IMR-90 (cell line): Measurements from ENCODE around the gene MARK4. TPM values are rescaled to one million over a fixed set of nuclear protein-coding genes. Genes with fewer than 3 reads are reported as not detected.

Source experiments
- ATAC-seq: fragments of 200-7000 bp; cut with Tn5 transposase; 2 replicates; pipeline ENCODE4 v1.9.1; 2020; ENCODE audit warnings: low read depth, mild to moderate bottlenecking, moderate library complexity
- BruUV-seq: library from RNA; stranded (reverse); fragments of 400-500 nt; replicated peaks from 2 replicates; lab custom pipeline; 2021; lab: Mats Ljungman, UMichigan
- CTCF ChIA-PET: fragments of 300-600 bp; formaldehyde crosslinking; extraction: SDS; loops from one replicate; lab custom pipeline; 2021; ENCODE audit warnings: antibody characterized with exemption; lab: Yijun Ruan, JAX
- POLR2A ChIA-PET: fragments of 300-600 bp; sonication (Branson Sonifier 250); formaldehyde crosslinking; loops from one replicate; lab custom pipeline; 2022; ENCODE audit warnings: antibody characterized with exemption; ENCODE audit not compliant: unreplicated experiment; lab: Charles Lee
- DNase-seq: peaks from one replicate; pipeline ENCODE4 v3.0.0; 2013
- H2AFZ ChIP-seq: replicated peaks from 2 replicates; pipeline ENCODE3; 2013; ENCODE audit warnings: low read length, mild to moderate bottlenecking; ENCODE audit not compliant: poor library complexity
- H2AK5ac ChIP-seq: 2 replicates; pipeline ENCODE4 v1.6.1; 2013; ENCODE audit warnings: low read depth, low read length, inconsistent platforms
- H2AK9ac ChIP-seq: replicated peaks from 2 replicates; pipeline ENCODE3; 2013; ENCODE audit warnings: mild to moderate bottlenecking, low read depth, low read length, moderate library complexity; ENCODE audit not compliant: poor library complexity
- H2BK120ac ChIP-seq: 2 replicates; pipeline ENCODE4 v1.6.1; 2013; ENCODE audit warnings: low read depth, low read length, inconsistent platforms
- H2BK15ac ChIP-seq: 3 replicates; pipeline ENCODE4 v1.6.1; 2013; ENCODE audit warnings: low read depth, low read length, inconsistent platforms
- H2BK20ac ChIP-seq: 2 replicates; pipeline ENCODE4 v1.6.1; 2013; ENCODE audit warnings: low read depth, mild to moderate bottlenecking, inconsistent platforms, low read length, moderate library complexity
- H2BK5ac ChIP-seq: 2 replicates; pipeline ENCODE4 v1.6.1; 2013; ENCODE audit warnings: mild to moderate bottlenecking, low read depth, low read length, inconsistent platforms; ENCODE audit not compliant: poor library complexity, severe bottlenecking
- H3K14ac ChIP-seq: replicated peaks from 2 replicates; pipeline ENCODE4 v1.6.1; 2013; ENCODE audit warnings: low read depth, low read length, inconsistent platforms
- H3K18ac ChIP-seq: 2 replicates; pipeline ENCODE4 v1.6.1; 2013; ENCODE audit warnings: low read depth, low read length, control low read depth
- H3K23ac ChIP-seq: 2 replicates; pipeline ENCODE4 v1.6.1; 2013; ENCODE audit warnings: low read depth, low read length, inconsistent platforms
- H3K27ac ChIP-seq: 2 replicates; pipeline ENCODE4 v1.5.1; 2013; ENCODE audit warnings: mild to moderate bottlenecking, control low read depth, low read length; ENCODE audit not compliant: insufficient read depth
- H3K27me3 ChIP-seq: 2 replicates; pipeline ENCODE4 v1.6.1; 2013; ENCODE audit warnings: low read length; ENCODE audit not compliant: control insufficient read depth, insufficient read depth
- H3K36me3 ChIP-seq: 2 replicates; pipeline ENCODE4 v1.6.1; 2013; ENCODE audit warnings: low read length, mixed read lengths; ENCODE audit not compliant: control insufficient read depth, insufficient read depth
- H3K4ac ChIP-seq: 2 replicates; pipeline ENCODE4 v1.6.1; 2013; ENCODE audit warnings: low read depth, low read length, inconsistent platforms
- H3K4me1 ChIP-seq: 2 replicates; pipeline ENCODE4 v1.6.1; 2013; ENCODE audit warnings: low read length, mixed read lengths; ENCODE audit not compliant: control insufficient read depth, insufficient read depth
- H3K4me2 ChIP-seq: 2 replicates; pipeline ENCODE4 v1.6.1; 2013; ENCODE audit warnings: low read depth, mild to moderate bottlenecking, control low read depth, low read length, moderate library complexity
- H3K4me3 ChIP-seq: 2 replicates; pipeline ENCODE4 v1.5.1; 2013; ENCODE audit warnings: low read depth, mild to moderate bottlenecking, control low read depth, low read length, moderate library complexity; ENCODE audit not compliant: insufficient read depth
- H3K56ac ChIP-seq: 2 replicates; pipeline ENCODE4 v1.6.1; 2013; ENCODE audit warnings: low read length, inconsistent platforms; ENCODE audit not compliant: insufficient read depth; ENCODE audit errors: extremely low read depth
- H3K79me1 ChIP-seq, 2 experiments: 2 replicates each; pipeline ENCODE4 v1.6.1; 2013; ENCODE audit warnings: low read length in 2 of 2, inconsistent platforms in 1 of 2, low read depth in 1 of 2
- H3K9ac ChIP-seq: 2 replicates; pipeline ENCODE4 v1.6.1; 2013; ENCODE audit warnings: low read depth, low read length, control low read depth
- H3K9me1 ChIP-seq: 2 replicates; pipeline ENCODE4 v1.6.1; 2013; ENCODE audit warnings: low read length, inconsistent platforms; ENCODE audit not compliant: insufficient read depth
- H3K9me3 ChIP-seq: 2 replicates; pipeline ENCODE4 v1.6.1; 2013; ENCODE audit warnings: low read length; ENCODE audit not compliant: control insufficient read depth, insufficient read depth
- H4K20me1 ChIP-seq: 2 replicates; pipeline ENCODE4 v1.6.1; 2013; ENCODE audit warnings: low read length, inconsistent platforms; ENCODE audit not compliant: insufficient read depth
- H4K5ac ChIP-seq: 2 replicates; pipeline ENCODE4 v1.6.1; 2013; ENCODE audit warnings: mild to moderate bottlenecking, low read depth, low read length, control low read depth
- H4K8ac ChIP-seq, 2 experiments: 2 replicates each; pipeline ENCODE4 v1.6.1; 2013; ENCODE audit warnings: low read depth in 2 of 2, low read length in 2 of 2, control low read depth in 1 of 2, inconsistent platforms in 1 of 2
- H4K91ac ChIP-seq: 2 replicates; pipeline ENCODE4 v1.6.1; 2013; ENCODE audit warnings: low read depth, low read length, inconsistent platforms; ENCODE audit not compliant: insufficient read depth
- BHLHE40 ChIP-seq: fragments of 150-350 bp; IDR thresholded peaks from 2 replicates; pipeline ENCODE4 v1.6.1; 2016; ENCODE audit warnings: mild to moderate bottlenecking, low read depth, low read length
- CEBPB ChIP-seq: IDR thresholded peaks from 2 replicates; pipeline ENCODE4 v1.6.1; 2012; ENCODE audit warnings: low read depth, low read length, improper control_type of control experiment
- CHD1 ChIP-seq: IDR thresholded peaks from 2 replicates; pipeline ENCODE4 v1.6.1; 2012; ENCODE audit warnings: low read depth, low read length, improper control_type of control experiment
- FOS ChIP-seq: fragments of 150-350 bp; IDR thresholded peaks from 2 replicates; pipeline ENCODE4 v1.6.1; 2016; ENCODE audit warnings: low read depth, low read length
- MAFK ChIP-seq: IDR thresholded peaks from 2 replicates; pipeline ENCODE4 v1.6.1; 2012; ENCODE audit warnings: low read depth, low read length, improper control_type of control experiment
- MAZ ChIP-seq: IDR thresholded peaks from 2 replicates; pipeline ENCODE4 v1.6.1; 2012; ENCODE audit warnings: low read depth, mild to moderate bottlenecking, low read length, improper control_type of control experiment, moderate library complexity, borderline replicate concordance
- MXI1 ChIP-seq: IDR thresholded peaks from 2 replicates; pipeline ENCODE4 v1.6.1; 2012; ENCODE audit warnings: low read depth, mild to moderate bottlenecking, low read length, moderate library complexity, borderline replicate concordance
- NFE2L2 ChIP-seq: fragments of 150-350 bp; IDR thresholded peaks from 2 replicates; pipeline ENCODE4 v1.6.1; 2016; ENCODE audit warnings: low read depth, mild to moderate bottlenecking, low read length
- POLR2A ChIP-seq: IDR thresholded peaks from 2 replicates; pipeline ENCODE4 v1.6.1; 2012; ENCODE audit warnings: mild to moderate bottlenecking, low read depth, low read length
- RAD21 ChIP-seq: IDR thresholded peaks from 2 replicates; pipeline ENCODE4 v1.6.1; 2012; ENCODE audit warnings: low read length, improper control_type of control experiment
- RCOR1 ChIP-seq: IDR thresholded peaks from 2 replicates; pipeline ENCODE4 v1.6.1; 2012; ENCODE audit warnings: mild to moderate bottlenecking, low read length, improper control_type of control experiment; ENCODE audit not compliant: insufficient replicate concordance
- RFX5 ChIP-seq: IDR thresholded peaks from 2 replicates; pipeline ENCODE4 v1.8.0; 2012; ENCODE audit warnings: low read depth, mild to moderate bottlenecking, low read length, moderate library complexity
- SMC3 ChIP-seq: fragments of 150-350 bp; IDR thresholded peaks from 2 replicates; pipeline ENCODE4 v1.6.1; 2016; ENCODE audit warnings: low read depth, mild to moderate bottlenecking, antibody characterized with exemption, low read length, moderate library complexity
- WGBS, 2 experiments: methylation state at CpG; one replicate each; pipeline versions ENCODE4 v1.1.5 to v1.1.7; 2013; ENCODE audit warnings: missing lambda C conversion rate in 2 of 2; ENCODE audit not compliant: insufficient read length in 1 of 2; ENCODE audit errors: extremely low coverage in 2 of 2; 5-methylcytosine and 5-hydroxymethylcytosine counted together
- dilution Hi-C: fragments of 300-500 bp; cut with HindIII; formaldehyde crosslinking; loops from one replicate; pipeline ENCODE4 v1.14.3; 2018; ENCODE audit warnings: low sequenced_read_pairs; ENCODE audit not compliant: unreplicated experiment
- in situ Hi-C: fragments of 300-500 bp; cut with MboI; formaldehyde crosslinking; loops from 3 replicates; pipeline ENCODE4 v1.14.3; 2019; ENCODE audit warnings: low sequenced_read_pairs, inconsistent platforms, mixed read lengths
- intact Hi-C: fragments of 100-400 bp; cut with micrococcal nuclease; formaldehyde crosslinking; loops from 2 replicates; pipeline ENCODE4 v1.10.0; 2022
- polyA plus RNA-seq, 3 experiments: library from polyadenylated mRNA; depleted of rRNA; stranded (reverse); fragments of >200 nt; gene quantifications; 2 replicates each; pipeline ENCODE4 v1.2.3, GENCODE V29; 2012; ENCODE audit warnings: low replicate concordance in 1 of 3
- total RNA-seq: library from RNA; depleted of rRNA; stranded (reverse); fragments of >200 nt; gene quantifications from 2 replicates; pipeline ENCODE4 v1.2.3, GENCODE V29; 2012
- TF ChIP-seq, protein P1 (sequence below): fragments of 150-350 bp; IDR thresholded peaks from 2 replicates; pipeline ENCODE4 v1.6.1; 2016; ENCODE audit warnings: low read depth, mild to moderate bottlenecking, low read length, moderate library complexity, borderline replicate concordance
- TF ChIP-seq, protein P2 (sequence below): fragments of 150-350 bp; IDR thresholded peaks from 2 replicates; pipeline ENCODE4 v1.6.1; 2017; ENCODE audit warnings: mild to moderate bottlenecking, antibody characterized with exemption, low read length, low read depth
- TF ChIP-seq, protein P3 (sequence below): conservative IDR thresholded peaks from 2 replicates; pipeline ENCODE4 v1.5.1; 2012; ENCODE audit warnings: mild to moderate bottlenecking, low read depth, low read length, improper control_type of control experiment

The MARK4 gene
- total and polyA plus RNA-seq, 2 of the 4 experiments (the other 2 are of a cell fraction), result 11.3 to 20.7 TPM

DNA sequence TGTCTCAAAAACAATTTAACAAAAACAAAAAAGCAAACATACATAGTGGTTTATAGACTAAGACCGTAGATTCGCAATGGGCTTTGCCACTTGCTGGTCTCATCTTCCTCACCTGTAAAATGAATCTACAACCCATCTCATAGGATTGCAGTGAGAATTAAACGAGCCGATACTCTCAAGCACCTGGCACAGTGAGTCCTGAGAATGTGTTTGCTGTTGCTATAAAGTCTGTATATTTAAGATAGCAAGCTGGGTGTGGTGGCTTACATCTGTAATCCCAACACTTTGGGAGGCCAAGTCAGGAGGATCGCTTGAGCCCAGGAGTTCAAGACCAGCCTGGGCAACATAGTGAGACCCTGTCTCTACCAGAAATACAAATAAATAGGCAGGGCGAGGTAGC is 28.3 kb upstream of the MARK4 start:
- Histone ChIP-seq H3K4me3 (no peak overlapping the region), H3K23ac (no peak overlapping the region), H2BK120ac (no peak overlapping the region), H2BK5ac (no peak overlapping the region), H3K56ac (no peak overlapping the region), H4K20me1 (no peaks in the 10 kb centered on the region; the same call in 1 of the 2 replicates), H3K18ac (no peak overlapping the region), H3K4ac (no peak overlapping the region), H4K8ac (no peak overlapping the region), H4K5ac (no peak overlapping the region), H3K9me3 (no peaks in the 10 kb centered on the region), H3K9ac (no peak overlapping the region), H3K9me1 (no peaks in the 10 kb centered on the region), H2AK5ac (no peak overlapping the region), H2AK9ac (no peak overlapping the region), H3K4me1 (no peaks in the 10 kb centered on the region), H3K4me2 (no peak overlapping the region), H3K27ac (no peak overlapping the region), H3K14ac (no peak overlapping the region), H3K79me1 (no peaks in the 10 kb centered on the region), H2BK20ac (no peak overlapping the region), H2BK15ac (no peak overlapping the region), H3K36me3 (no peaks in the 10 kb centered on the region), H3K27me3 (peaks cover 41% of the 10 kb centered on the region), H4K91ac (no peak overlapping the region), H2AFZ (no peak overlapping the region)
- in situ Hi-C loops (no loop called here), intact Hi-C loops (no loop called here), dilution Hi-C loops (no loop called here)
- no peak for DNase-seq
- WGBS, 2 experiments, result 100% methylated on average over 1 of the region's 6 CpGs; no CpG with 5 or more reads in 1 of the 2 experiments
- ATAC-seq, result no peak
- ChIA-PET POLR2A (no interaction called here), CTCF (no interaction called here)
- TF ChIP-seq SMC3 (no peak), CEBPB (no peak), MAFK (no peak), FOS (no peak), POLR2A (no peak), MXI1 (no peak), NFE2L2 (no peak), RAD21 (no peak), RCOR1 (no peak), MAZ (no peak), CHD1 (no peak), RFX5 (no peak), BHLHE40 (no peak)
- TF ChIP-seq, protein P1, sequence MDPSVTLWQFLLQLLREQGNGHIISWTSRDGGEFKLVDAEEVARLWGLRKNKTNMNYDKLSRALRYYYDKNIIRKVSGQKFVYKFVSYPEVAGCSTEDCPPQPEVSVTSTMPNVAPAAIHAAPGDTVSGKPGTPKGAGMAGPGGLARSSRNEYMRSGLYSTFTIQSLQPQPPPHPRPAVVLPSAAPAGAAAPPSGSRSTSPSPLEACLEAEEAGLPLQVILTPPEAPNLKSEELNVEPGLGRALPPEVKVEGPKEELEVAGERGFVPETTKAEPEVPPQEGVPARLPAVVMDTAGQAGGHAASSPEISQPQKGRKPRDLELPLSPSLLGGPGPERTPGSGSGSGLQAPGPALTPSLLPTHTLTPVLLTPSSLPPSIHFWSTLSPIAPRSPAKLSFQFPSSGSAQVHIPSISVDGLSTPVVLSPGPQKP, result no peak
- TF ChIP-seq, protein P2, sequence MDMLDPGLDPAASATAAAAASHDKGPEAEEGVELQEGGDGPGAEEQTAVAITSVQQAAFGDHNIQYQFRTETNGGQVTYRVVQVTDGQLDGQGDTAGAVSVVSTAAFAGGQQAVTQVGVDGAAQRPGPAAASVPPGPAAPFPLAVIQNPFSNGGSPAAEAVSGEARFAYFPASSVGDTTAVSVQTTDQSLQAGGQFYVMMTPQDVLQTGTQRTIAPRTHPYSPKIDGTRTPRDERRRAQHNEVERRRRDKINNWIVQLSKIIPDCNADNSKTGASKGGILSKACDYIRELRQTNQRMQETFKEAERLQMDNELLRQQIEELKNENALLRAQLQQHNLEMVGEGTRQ, result no peak
- TF ChIP-seq, protein P3, sequence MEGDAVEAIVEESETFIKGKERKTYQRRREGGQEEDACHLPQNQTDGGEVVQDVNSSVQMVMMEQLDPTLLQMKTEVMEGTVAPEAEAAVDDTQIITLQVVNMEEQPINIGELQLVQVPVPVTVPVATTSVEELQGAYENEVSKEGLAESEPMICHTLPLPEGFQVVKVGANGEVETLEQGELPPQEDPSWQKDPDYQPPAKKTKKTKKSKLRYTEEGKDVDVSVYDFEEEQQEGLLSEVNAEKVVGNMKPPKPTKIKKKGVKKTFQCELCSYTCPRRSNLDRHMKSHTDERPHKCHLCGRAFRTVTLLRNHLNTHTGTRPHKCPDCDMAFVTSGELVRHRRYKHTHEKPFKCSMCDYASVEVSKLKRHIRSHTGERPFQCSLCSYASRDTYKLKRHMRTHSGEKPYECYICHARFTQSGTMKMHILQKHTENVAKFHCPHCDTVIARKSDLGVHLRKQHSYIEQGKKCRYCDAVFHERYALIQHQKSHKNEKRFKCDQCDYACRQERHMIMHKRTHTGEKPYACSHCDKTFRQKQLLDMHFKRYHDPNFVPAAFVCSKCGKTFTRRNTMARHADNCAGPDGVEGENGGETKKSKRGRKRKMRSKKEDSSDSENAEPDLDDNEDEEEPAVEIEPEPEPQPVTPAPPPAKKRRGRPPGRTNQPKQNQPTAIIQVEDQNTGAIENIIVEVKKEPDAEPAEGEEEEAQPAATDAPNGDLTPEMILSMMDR, result no peak
- BruUV-seq, result no TSS peak
